Heart right ventricle (tissue), 16 donors: Measurements from ENCODE around the gene COL21A1. TPM values are rescaled to one million over a fixed set of nuclear protein-coding genes. Genes with fewer than 3 reads are reported as not detected.
A peak's percentile ranks its signal among the peaks of the same experiment; 100 is the strongest.

ENCODE experiments used
- ATAC-seq, 8 donors: fragments of 200-7000 bp; cut with Tn5 transposase; one replicate each; pipeline ENCODE4 v1.9.1; 2020; ENCODE audit warnings: mild to moderate bottlenecking in 8 of 8, moderate library complexity in 8 of 8, moderate number of reproducible peaks in 1 of 8
- DNase-seq, 2 donors: peaks; one replicate each; pipeline ENCODE4 v3.0.0-alpha.2; 2020
- H3K27ac ChIP-seq, 10 donors: fragments of 200-600 bp; sonication (generic) in 2 of 10; one replicate each; pipeline versions ENCODE4 v1.5.0 to v1.8.0; 2020 to 2022; ENCODE audit warnings: mild to moderate bottlenecking in 3 of 10
- H3K27me3 ChIP-seq, 7 donors: fragments of 200-600 bp; one replicate each; pipeline ENCODE4 v1.8.0; 2021 to 2022; ENCODE audit warnings: mild to moderate bottlenecking in 2 of 7
- H3K36me3 ChIP-seq, 9 donors: fragments of 200-600 bp; sonication (generic) in 1 of 9; one replicate each; pipeline versions ENCODE4 v1.5.0 to v1.8.0; 2020 to 2022; ENCODE audit warnings: mild to moderate bottlenecking in 2 of 9
- H3K4me1 ChIP-seq, 9 donors: fragments of 200-600 bp; sonication (generic) in 1 of 9; one replicate each; pipeline versions ENCODE4 v1.5.0 to v1.8.0; 2020 to 2022; ENCODE audit warnings: mild to moderate bottlenecking in 4 of 9
- H3K4me3 ChIP-seq, 10 donors: fragments of 200-600 bp; sonication (generic) in 2 of 10; one replicate each; pipeline versions ENCODE4 v1.5.0 to v1.8.0; 2020 to 2022; ENCODE audit warnings: mild to moderate bottlenecking in 7 of 10, moderate library complexity in 2 of 10
- H3K9me3 ChIP-seq, 11 donors: fragments of 200-600 bp in 10 of 11; sonication (generic) in 2 of 11; one replicate each; pipeline versions ENCODE4 v1.5.0 to v1.8.0; 2013 to 2022; ENCODE audit warnings: mild to moderate bottlenecking in 2 of 11, control low read depth in 1 of 11, moderate library complexity in 1 of 11
- CTCF ChIP-seq, 9 donors: fragments of 200-600 bp; sonication (generic) in 2 of 9; IDR thresholded peaks; one replicate each; pipeline versions ENCODE4 v1.5.0 to v1.8.0; 2021 to 2022; ENCODE audit warnings: antibody characterized with exemption in 9 of 9, mild to moderate bottlenecking in 5 of 9, moderate library complexity in 1 of 9
- WGBS, 2 donors: extraction: QIAGEN DNeasy Blood & Tissue Kit; methylation state at CpG; one replicate each; pipeline ENCODE4 v1.1.7; 2013; ENCODE audit warnings: inconsistent platforms in 1 of 2; 5-methylcytosine and 5-hydroxymethylcytosine counted together
- intact Hi-C, 10 donors: fragments of 100-400 bp; cut with DNase I; formaldehyde crosslinking; loops; one replicate each; pipeline versions ENCODE4 v1.11.1 to v1.14.2; 2022
- polyA plus RNA-seq, 2 donors: library from polyadenylated mRNA; stranded (reverse); fragments of 200-250 nt; gene quantifications; one replicate each; pipeline ENCODE4 v1.2.3, GENCODE V29; 2013
- total RNA-seq, 10 donors: library from RNA; stranded (reverse); fragmentation: NEBNext Ultra II Directional in 3 of 10; extraction: Animal tissue kit (Norgen Biotek cat#: 25700) in 3 of 10; gene quantifications; one replicate each; pipeline versions ENCODE4 v1.2.1 to v1.2.4, GENCODE V29; 2021 to 2023
- donor health status: Arrhythmogenic right ventricular cardiomyopathy.
- donor health status: ischemic (EF 13 %, LVEDD 7.1; RV severe dilation, severe dysfunction).
- donor health status: healthy with polysubstance abuse.
- donor health status: DM: no; HTN: yes; CAD: no.
- donor health status: DM: no; HTN: no; CAD: no.
- donor health status: ischemic (EF 25% LVEDD 6.9; RV normal size, moderate dysfunction).
- donor health status: ischemic (EF 25% LVEDD 5.7; RV mildly dilated, moderate dysfunction).
- donor health status: healthy.
- donor health status: DM: yes; HTN: yes; CAD: no.
- donor health status: Ischemic cardiomyopathy.
- donor health status: ischemic (EF 35%, LVEDD 5.7; RV mildly dilated, moderate dysfunction).
- donor health status: nonischemic (EF 11% LVEDD 7.7; RV severe dilation, severe dysfunction).
- donor health status: DM: yes; HTN: yes; CAD: no.
- donor health status: PGD.
- donor health status: ischemic (EF 29% LVEDD 5.4; RV normal size, mild dysfunction).
- donor health status: nonischemic (EF 23%, LVEDD 6.1; RV moderate dilation, normal function).

COL21A1 gene
- total and polyA plus RNA-seq, 12 donors, result 11.0 to 171 (median 69.9) TPM

- no peak for TF ChIP-seq CTCF (IDR thresholded peaks at IDR 0.05)
- H3K27ac ChIP-seq, result no peak overlapping the region
- peak in 1 of 8 donors; percentile 39 for ATAC-seq
Measured at GRCh38 chr6:56151609-56152224, 95.7 kb downstream of the COL21A1 start.

DNA sequence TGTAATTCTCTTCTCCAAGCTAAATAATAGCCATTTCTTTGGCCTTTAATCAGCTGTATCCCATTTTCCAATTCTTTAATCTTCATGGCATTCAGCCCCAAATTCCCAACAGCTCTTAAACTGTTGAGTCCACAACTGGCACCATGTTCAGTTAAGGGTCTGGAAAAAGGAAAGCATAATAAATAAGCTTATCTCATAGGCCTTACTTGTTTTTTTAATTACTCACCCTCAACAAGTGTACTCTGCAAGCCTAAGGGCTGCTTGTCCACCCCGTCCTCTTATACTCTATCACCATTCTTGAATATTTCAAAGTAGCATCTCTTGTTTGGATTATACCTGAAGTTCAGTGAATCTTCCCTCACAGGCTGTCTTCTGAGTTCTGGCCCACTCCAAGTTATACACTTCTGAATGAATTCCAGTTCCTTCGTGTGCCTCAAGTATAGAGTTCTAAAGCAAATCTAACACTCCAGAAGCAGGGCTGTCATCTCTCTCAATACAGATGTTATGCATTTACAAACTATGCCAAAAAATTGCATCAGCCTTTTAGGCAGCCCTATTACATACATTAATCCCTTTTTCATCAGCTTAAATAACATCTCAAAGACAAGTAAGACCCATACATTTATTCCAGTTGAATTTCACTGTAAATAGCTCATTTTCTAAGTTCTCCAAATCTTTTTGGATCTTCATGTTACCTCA lies 98.7 kb downstream of the COL21A1 start:
- ATAC-seq (no peak), DNase-seq (no peak)
- no peaks in the 10 kb centered on the region for H3K4me1 ChIP-seq
- H3K36me3 ChIP-seq, result no peaks in the 10 kb centered on the region
- intact Hi-C loops, result no loop called here
- H3K27me3 ChIP-seq, result no peaks in the 10 kb centered on the region
- peaks cover 0 to 15% (median 2%) of the 10 kb centered on the region in 11 donors for H3K9me3 ChIP-seq
- TF ChIP-seq CTCF (IDR thresholded peaks at IDR 0.05), result no peak
- H3K4me3 ChIP-seq, result no peak overlapping the region
- H3K27ac ChIP-seq, result no peak overlapping the region
- WGBS, 2 donors, result 58 to 70% methylated on average over 2 of the region's 2 CpGs

More at GRCh38 chr6:56151609-56152224, 95.7 kb downstream of the COL21A1 start:
- intact Hi-C loops, result no loop called here
- WGBS, 2 donors, result 76 to 82% methylated on average over 3 of the region's 3 CpGs
- no peaks in the 10 kb centered on the region for H3K36me3 ChIP-seq
- no peaks in the 10 kb centered on the region for H3K27me3 ChIP-seq
- H3K9me3 ChIP-seq, result peaks cover 0 to 29% (median 14%) of the 10 kb centered on the region in 11 donors
- peak in 1 of 2 donors; percentile 11 for DNase-seq
- H3K4me3 ChIP-seq, result no peak overlapping the region
- H3K4me1 ChIP-seq, result no peaks in the 10 kb centered on the region

DNA sequence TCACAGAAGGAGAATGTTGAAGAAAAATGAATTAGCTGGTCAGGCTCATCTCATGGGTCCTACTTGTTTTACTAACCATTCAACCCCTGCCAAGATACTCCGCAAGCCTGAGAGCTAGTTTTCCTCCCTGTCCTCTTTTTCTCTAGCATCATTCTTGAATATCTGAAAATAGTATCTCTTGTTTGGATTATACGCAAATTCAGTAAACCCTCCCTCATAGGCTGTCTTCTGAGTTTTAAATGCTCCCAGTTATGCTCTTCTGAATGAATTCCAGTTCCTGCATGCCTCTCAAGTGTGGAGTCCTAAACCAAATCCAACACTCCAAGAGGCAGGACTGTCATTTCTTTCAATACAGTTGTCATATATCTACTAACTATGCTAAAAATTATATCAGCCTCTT lies 99.6 kb downstream of the COL21A1 start:
- Histone ChIP-seq H3K4me1 (no peaks in the 10 kb centered on the region), H3K27ac (no peak overlapping the region), H3K36me3 (no peaks in the 10 kb centered on the region), H3K9me3 (peaks cover 0 to 11% (median 0%) of the 10 kb centered on the region in 11 donors), H3K4me3 (no peak overlapping the region), H3K27me3 (no peaks in the 10 kb centered on the region)
- intact Hi-C loops, result no loop called here
- no peak for TF ChIP-seq CTCF (IDR thresholded peaks at IDR 0.05)
- ATAC-seq, result no peak
- DNase-seq, result no peak
- WGBS, 2 donors, result 68 to 85% methylated on average over 2 of the region's 2 CpGs

- Histone ChIP-seq H3K4me3 (no peak overlapping the region), H3K36me3 (peaks cover 0 to 5% (median 0%) of the 10 kb centered on the region in 9 donors), H3K9me3 (peaks cover 0 to 5% (median 0%) of the 10 kb centered on the region in 11 donors), H3K27ac (no peak overlapping the region), H3K4me1 (no peaks in the 10 kb centered on the region), H3K27me3 (no peaks in the 10 kb centered on the region)
- no peak for ATAC-seq
- DNase-seq, result no peak
- 81 to 82% methylated on average over 1 of the region's 1 CpG for WGBS, 2 donors
- TF ChIP-seq CTCF (IDR thresholded peaks at IDR 0.05), result no peak
- intact Hi-C loops, result no loop called here
Measured at GRCh38 chr6:56146086-56146485, 101.3 kb downstream of the COL21A1 start.
